HG03064 (cell line): Measurements from ENCODE around the gene BRD9.
"Not testable (repeated sequence)": the region's sequence is repeated elsewhere in the genome, so short reads cannot be mapped to it uniquely, and the experiment has no call there.

ENCODE experiments used
- ATAC-seq: cut with Tn5 transposase; IDR thresholded peaks from one replicate; pipeline ENCODE4 v1.9.1; 2021; ENCODE audit warnings: low read depth; ENCODE audit not compliant: unreplicated experiment

The BRD9 gene

DNA sequence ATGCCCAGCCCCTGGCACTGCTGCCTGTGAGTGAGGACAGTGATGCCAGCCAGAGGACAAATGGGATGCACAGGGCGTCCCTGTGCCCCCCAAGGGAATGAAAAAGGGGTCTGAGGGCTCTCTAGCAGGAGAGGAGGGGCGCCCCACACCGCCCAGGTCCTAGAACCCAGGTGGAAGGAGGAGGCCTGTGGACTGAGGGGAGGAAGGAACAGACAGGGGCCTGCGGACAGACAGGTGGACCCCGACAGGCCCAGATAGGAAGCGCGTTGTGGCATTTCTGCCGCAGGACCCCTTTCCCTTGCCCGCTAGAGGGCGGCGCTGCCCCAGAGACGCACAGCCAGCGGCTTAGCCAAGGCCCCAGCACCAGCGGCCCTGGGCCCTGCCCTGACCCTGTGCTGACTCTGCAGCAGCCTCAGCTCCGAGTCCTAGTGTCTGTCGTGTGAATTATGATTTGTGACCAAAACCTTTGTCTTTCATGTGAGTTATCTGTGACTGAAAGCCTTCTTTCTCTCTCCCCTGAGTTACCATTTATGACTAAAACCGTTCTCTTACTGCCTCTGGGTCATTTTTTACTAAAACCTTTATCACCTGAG is 30.8 kb upstream of the BRD9 start:
- no peak for ATAC-seq

DNA sequence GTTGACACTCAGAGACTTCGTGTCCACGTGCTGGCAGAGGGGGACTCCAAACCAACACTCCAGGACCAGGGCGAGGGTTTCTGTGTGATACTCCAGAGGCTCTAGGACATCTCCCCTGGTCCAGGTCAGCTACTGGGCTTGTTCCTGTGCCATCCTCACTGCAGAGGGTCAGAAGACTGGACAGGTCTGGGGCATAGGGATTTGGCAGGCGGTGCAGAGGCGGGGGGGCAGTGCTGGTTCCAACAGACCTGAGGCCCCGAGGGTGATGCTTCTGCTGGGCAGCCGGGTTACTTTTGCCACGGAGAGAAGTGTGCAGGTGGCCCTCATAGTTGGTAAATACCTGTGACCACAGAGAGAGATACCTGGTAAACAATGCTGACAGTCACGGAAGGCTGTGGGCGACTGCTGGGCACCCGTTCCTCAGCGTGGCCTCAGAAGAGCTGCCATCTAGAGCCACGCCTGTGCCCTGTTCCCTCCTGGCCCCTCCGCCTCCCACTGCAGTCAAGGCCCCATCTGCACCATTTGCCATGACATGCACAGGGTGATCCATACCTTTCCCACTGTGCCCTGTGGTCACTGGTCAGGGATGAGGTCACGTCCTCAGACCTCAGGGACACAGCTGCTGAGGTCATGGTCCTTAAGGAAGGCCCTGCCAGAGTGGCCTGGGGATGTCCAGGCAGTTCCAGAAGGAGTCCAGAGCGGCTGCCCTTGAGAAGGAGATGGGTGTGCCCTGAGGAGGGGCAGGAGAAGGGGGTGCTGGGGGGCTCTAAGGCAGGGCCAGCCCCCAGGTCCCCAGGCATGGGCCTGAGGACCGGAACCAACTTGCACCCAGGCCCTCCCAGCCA is 30.1 kb upstream of the BRD9 start:
- no peak for ATAC-seq

DNA sequence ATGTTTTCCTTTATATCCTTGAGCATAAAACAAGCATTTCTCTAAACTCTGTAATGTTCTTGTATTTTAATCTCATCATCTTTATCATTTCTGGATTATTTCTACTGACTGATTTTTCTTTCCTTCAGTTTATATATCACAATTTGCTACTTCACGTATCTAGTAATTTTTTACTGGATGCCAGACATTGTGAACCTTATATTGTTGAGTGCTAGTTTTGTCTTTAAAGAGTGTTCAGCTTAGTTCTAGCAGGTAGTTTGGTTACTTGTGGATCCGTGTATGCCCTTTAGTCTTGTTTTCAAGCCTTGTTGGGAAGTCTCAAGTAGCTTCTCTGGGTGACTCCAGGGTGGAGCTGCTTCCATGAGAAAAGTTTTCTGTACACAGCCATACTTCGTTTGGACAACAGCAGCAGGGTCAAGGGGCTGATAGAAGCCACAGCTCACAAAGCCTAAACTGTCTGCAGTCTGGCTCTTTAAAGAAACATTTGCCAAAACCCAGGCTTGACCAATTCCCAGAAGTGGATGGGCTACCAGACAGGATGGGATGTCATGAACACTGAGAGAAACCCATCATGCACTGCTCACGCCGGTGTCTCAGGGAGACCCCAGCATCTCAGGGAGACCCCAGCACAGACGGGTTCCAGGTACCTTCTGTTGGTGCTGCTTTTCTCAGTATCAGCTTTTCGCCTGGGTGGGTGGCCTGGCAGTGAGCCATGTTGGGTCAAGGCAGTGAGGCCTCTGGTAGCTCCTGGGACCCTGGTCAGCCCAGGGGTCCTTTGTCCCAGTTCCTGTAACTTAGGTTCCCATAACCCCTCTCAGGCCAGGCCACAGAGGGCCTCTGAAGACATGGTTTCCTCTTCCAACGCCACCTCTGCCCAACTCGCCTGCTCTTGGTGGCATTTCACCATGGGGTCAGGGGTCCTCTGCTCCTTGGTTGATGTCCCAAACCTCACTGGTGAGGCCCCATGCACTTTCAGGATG is 29.1 kb upstream of the BRD9 start:
- no peak for ATAC-seq

DNA sequence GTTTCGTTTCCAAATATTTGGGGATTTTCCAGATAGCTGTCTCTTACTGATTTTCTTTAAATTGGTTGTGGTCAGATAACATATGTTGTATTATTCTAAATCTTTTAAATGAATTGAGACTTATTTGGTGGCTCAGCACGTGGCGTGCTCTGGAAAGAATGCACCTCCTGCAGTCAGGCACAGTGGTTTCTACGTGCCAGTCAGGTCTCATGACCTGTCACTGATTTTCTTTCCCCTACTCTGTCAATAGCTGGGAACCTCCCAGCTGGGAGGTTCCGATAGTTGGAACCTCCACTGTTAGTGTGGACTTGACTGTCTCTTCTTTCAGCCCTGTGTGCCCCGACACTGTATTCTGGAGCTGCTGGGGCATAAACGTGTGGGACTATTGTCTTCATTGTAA is 27.7 kb upstream of the BRD9 start:
- ATAC-seq: no peak

DNA sequence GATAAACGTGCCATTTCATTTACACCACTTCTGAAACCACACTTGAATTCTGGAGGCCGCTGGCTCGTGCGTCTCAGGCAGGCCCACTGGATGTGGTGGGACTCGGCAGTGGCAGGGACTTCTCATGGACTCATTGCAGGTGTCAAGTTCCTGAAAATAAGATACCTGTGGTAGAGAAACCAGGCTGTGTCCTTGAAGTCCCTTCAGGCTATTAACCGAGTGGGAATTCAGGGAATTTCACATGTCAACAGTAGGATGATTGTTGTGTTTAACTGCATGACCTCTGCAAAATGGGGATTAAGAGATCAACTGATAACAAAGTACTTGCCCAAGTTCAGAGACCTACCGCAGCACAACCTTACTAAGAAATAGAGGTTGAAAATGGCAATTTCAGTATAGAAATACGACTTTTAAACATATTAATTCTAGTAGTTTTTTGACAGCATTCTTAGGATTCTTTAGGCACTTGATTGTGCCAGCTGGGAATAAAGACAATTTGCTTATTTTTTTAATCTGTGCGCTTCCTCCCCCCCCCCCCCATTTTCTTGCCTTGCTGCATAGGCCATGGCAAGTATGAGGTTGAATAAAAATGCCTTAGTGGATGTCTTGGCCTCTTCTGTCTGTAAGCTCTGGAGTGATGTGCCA is 26.9 kb upstream of the BRD9 start:
- ATAC-seq: no peak

DNA sequence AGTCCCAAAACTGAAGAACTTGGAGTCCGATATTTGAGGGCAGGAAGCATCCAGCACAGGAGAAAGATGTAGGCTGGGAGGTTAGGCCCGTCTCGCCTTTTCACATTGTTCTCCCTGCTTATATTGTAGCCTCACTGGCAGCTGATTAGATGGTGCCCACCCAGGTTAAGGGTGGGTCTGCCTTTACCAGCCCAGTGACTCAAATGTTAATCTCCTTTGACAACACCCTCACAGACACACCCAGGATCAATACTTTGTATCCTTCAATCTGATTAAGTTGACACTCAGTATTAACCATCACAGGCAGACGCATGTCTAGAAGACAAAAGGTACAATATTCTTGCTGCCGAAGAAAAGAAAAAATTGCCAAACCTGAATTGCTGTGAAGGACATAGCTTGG is 26.1 kb upstream of the BRD9 start:
- not testable (repeated sequence) for ATAC-seq

DNA sequence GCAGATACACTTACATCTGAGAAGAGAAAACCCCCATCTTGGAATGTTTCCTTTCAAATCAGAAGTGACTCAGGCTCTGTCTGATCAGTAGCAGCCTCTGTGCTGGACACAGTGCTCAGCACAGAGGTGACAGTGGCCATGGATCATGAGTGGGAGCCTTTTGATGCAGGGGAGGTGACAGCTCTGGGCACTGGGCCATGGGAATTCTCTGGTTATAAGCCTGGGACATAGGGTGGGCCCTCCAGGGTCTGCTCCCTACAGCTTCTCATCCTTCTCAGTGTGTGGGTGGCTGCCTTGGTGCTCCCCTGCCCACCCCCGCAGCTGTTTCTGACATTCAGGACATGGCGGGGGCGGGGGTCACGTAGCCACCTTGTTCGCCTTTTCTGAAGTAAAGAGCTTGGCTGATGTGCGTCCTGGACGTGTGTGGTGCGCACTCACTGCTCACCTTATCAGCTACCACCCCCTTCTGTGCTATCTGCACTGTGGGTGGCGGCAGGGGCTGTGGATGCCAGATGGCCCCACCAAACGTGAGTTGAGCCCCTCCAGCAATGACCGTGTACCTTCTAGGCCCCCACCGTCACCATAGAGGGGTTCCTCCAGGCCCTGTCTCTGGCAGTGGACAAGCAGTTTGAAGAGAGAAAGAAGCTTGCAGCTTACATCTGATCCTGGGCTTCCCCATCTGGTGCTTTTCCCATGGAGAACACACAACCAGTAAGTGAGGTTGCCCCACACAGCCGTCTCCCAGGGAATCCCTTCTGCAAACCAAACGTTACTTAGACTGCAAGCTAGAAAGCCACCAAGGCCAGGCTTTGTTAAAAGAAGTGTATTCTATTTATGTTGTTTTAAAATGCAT is 24.1 kb upstream of the BRD9 start:
- ATAC-seq: no peak

DNA sequence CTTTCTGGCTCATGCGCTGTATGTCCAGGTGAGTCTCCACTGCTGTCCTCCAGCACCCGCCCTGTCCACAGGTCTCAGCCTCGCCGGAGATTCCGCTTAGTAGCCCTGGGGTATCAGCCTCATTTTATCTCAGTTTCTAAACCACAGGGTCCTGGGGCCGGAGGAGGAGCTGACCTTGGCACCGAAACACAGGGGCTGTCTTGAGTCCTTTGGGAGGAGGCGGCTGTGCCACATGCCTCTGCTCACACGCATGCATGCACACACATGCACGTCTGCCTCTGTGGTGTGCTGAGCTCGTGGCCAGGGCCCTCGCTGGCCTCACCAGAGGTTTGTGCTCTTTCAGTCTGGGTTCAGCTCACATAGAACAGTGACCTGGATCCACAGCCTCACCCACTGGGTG is 23.3 kb upstream of the BRD9 start:
- ATAC-seq: no peak

DNA sequence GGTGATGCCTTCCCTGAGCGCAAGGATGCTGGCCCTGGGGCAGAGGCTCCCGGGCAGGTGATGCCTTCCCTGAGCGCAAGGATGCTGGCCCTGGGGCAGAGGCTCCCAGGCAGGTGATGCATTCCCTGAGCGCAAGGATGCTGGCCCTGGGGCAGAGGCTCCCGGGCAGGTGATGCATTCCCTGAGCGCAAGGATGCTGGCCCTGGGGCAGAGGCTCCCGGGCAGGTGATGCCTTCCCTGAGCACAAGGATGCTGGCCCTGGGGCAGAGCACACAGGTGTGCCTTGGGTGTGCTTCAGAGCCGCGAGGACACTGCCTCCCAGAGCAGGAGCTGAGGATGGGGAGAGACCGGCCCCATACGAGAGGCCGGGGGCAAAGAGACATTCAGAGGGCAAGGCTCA is 22.7 kb upstream of the BRD9 start:
- not testable (repeated sequence) for ATAC-seq

DNA sequence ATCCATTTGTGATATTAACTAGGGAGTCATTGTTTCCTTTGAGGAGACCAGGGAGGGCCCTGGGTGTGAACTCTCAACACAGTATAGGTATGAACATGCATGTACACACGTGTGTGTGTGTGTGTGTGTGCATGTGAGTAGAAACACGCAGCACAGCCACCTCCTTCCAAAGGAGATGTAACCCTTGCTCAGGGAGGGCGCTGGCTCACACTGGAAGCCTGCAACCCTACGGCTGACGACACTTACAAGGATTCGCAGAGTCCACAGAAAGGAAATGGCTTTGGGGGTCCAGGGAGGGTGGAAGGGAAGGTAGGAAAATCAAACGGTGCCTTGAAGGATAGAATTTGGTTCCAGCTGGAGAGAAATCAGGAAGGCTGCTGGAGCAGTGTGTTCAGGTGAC is 22.0 kb upstream of the BRD9 start:
- no peak for ATAC-seq

DNA sequence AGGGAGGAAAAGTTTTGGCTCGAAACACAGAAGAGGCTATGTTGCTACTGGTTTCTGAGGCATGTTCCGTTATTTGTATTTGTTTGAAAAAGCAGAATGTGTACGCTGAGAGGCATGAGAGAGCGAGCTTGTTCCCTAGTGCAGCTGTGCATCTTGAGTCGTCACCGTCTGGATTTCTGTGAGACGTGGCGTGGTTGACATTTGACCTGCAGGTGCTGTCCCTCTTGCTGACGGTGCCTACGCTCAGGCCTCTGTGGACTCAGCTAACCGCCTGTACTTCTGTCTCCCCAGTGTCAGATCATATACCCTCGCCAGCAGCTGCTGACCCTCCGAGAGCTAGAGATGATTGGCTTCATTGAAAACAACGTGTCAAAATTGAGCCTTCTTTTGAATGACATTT is 21.6 kb upstream of the BRD9 start:
- no peak for ATAC-seq

DNA sequence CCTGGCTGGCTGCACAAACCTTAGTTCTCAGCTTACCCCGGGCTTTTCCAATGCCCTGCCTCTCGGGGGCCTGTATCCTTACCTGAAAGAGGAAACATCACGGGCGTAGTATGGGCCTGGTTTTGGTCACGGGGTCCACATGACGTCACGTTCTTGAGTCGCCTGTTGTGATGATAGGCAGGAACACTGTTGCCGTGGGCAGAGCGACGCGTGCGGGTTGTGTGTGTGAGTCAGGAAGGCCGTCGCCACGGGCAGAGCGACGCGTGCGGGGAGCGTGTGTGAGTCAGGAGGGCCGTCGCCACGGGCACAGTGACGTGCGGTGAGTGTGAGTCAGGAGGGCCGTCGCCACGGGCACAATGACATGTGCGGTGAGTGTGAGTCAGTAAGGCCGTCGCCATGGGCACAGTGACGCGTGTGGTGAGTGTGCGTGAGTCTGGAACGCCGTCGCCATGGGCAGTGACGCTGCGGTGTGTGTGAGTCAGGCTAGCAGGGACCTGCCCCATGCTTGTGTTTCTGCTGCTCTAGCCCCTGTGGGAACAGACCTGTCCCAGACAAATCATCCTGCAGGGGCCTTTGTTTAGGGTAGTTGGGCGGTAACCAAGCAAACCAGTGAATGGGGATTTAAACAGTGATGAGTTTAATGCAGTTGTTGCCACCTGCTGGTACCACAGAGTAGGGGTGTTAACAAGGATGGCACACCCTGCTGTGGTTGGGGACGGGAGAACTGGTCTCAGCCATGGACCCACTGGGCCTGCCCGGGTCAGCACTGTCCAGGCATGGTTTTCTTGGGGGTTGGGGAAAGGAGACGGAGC is 19.9 kb upstream of the BRD9 start:
- ATAC-seq: no peak

DNA sequence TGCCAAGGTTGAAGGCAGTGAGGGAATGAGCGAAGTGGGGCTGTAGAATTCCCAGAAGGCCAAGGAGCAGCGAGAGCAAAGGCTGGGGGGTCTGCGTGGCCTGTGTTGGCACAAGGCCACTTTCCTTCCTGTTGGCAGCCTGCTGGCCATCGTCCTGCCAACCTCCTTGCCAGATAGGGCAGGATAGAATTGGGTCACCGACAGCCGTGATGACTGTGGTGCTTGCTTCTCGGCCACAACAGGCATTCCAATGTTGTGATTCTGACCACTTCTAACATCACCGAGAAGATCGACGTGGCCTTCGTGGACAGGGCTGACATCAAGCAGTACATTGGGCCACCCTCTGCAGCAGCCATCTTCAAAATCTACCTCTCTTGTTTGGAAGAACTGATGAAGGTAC is 19.0 kb upstream of the BRD9 start:
- no peak for ATAC-seq

DNA sequence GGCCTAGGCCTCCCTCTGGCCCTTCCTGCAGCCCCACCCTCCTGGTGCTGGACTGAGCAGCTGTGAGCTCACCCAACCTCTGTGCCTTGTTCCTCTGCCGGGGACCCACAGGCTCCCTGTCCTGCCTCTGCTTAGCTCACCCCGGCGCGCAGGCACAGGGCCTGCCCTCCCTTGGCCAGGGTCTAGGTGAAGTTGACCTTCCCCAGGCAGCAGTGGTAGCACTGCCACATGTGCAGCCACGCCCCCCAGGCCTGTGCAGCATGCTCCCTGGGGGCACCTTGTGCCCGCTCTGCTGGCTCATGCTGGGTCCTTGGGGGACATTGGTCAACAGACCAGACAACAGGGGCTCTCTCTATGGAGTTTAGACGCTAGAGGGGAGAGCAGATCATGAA is 18.2 kb upstream of the BRD9 start:
- ATAC-seq: no peak

DNA sequence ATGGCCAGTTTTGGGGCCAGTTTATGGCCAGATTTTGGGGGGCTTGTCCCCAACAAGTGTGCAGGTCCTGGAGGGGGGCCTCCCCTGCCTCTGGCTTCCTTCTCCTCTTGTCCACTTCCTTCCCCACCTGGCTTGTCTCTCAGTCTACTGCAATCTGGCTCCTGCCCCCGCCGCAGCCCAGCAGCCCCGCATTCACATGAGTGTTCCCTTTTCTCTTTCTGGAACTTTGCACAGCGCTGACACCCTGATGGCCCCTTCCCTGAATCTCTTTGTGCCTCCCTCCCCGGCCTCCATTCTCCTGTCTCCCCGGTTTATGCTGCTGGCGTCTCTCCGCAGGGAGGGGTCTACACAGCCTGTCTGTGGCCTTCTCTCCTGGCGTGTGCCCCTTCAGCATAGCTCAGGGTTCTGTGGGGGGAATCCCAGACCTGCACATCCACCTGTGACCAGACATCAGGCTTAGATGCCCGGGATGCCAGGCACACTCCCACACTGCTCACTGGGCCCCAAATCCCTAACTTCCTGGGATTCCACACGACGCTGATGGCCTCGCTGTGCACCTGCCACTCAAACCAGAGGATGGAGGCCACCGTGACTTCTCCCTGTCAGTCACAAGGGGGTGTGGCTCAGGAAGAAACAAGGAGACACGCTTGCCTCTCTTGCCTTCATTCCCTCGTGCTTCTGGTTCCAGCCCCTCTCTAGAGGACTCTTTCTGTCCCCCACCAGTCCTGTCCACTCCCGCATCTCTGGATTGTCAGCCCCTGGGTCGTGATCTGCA is 17.6 kb upstream of the BRD9 start:
- no peak for ATAC-seq

DNA sequence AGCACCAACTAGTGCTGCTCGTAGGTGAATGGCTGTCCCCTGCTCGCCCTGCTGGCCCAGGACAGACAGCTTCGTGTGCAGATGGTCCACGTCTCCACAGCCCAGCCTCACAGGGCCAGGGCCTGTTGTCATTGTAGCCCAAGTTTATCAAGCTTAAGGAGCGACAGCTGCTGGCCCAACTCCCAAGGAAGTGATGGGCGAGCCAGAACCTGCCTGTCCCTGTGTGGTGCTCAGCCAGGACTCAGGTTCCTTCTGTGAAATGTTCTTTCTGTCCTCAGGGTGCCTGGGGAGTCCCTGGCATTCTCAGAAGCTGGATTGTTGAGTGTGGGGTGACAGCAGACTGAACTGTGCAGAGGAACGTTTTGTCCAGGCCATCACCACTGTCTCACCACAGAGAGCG is 16.5 kb upstream of the BRD9 start:
- ATAC-seq: no peak

DNA sequence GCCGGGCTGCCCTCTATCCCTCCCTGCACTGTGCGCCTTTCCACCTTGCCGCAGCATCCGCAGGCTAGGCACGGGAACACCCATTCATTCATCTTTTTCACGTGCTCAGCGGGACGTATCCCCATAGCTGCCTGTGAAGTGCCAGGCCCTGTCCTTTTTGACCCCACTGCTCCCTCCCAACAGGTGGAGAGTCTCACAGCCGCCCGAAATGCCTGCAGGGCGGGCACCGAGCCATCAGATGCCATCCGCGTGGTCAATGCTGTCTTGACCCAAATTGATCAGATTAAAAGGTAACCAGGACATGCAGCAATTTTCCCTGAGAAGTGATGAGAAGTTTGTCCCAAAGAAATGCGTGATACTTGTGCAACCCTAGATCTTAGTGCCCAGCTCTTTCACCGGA is 15.6 kb upstream of the BRD9 start:
- ATAC-seq: no peak

DNA sequence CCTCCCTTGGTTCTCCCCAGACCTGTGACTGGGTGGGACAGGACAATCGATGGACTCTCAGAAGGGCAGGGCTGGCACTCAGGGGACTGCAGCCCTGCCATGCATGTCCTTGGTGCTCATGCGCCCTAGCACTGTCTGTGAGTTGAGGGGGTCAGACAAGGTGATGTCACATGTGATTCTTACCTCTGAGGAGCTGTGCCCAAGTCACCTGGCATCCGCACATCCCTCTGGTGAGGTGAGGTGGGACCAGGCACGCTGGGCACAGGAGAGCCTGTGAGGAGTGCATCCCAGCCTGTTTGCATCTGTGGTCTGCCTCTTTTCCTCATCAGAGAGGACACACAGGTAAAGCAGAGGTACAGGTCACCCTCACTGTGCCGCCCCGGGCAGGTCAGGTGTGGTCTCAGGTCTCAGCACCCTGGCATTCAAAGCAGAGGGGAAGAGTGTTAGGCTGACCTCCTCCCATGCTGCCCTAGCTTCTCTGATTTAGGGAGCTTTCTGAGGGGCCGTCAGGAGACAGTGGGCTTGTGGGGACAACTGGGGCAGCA is 14.8 kb upstream of the BRD9 start:
- ATAC-seq: no peak
